ENCODE measurements around the gene PRAME.

GRCh38 chr22:22593964-22594656 lies 35.0 kb upstream of the PRAME start:
- TF ChIP-seq CTCF (conservative IDR thresholded peaks at IDR 0.05; ENCODE audit: low read depth, low read length) = peak; percentile 69
- TF ChIP-seq EZH2phosphoT487 (IDR thresholded peaks at IDR 0.05; ENCODE audit: borderline replicate concordance, low read length) = no peak
